HG03469 (cell line): ENCODE results near the gene AGTR1.
A peak's percentile ranks its signal among the peaks of the same experiment; 100 is the strongest.
"Not testable (repeated sequence)": the region's sequence is repeated elsewhere in the genome, so short reads cannot be mapped to it uniquely, and the experiment has no call there.

Experiments used
- ATAC-seq: cut with Tn5 transposase; IDR thresholded peaks from one replicate; pipeline ENCODE4 v1.9.1; 2021; ENCODE audit warnings: mild to moderate bottlenecking, moderate library complexity, moderate number of reproducible peaks; ENCODE audit not compliant: unreplicated experiment

AGTR1 gene

GRCh38 chr3:148717885-148718561 lies 20.3 kb downstream of the AGTR1 start:
- no peak for ATAC-seq

- no peak for ATAC-seq
Observed at GRCh38 chr3:148718982-148719862, 21.5 kb downstream of the AGTR1 start.

GRCh38 chr3:148720873-148721272 lies 23.2 kb downstream of the AGTR1 start:
- ATAC-seq = no peak

GRCh38 chr3:148723631-148724030 lies 25.9 kb downstream of the AGTR1 start:
- ATAC-seq = no peak

GRCh38 chr3:148727231-148727630 lies 29.5 kb downstream of the AGTR1 start:
- ATAC-seq = peak; percentile 63

- ATAC-seq = no peak
Observed at GRCh38 chr3:148728753-148729152, 31.1 kb downstream of the AGTR1 start.

- ATAC-seq = no peak
Observed at GRCh38 chr3:148729476-148730055, 31.9 kb downstream of the AGTR1 start.

- no peak for ATAC-seq
Observed at GRCh38 chr3:148730676-148731075, 33.0 kb downstream of the AGTR1 start.

- ATAC-seq = no peak
Observed at GRCh38 chr3:148735597-148735996, 37.9 kb downstream of the AGTR1 start.

GRCh38 chr3:148736086-148736485 lies 38.4 kb downstream of the AGTR1 start:
- ATAC-seq = no peak

GRCh38 chr3:148737104-148737530 lies 39.4 kb downstream of the AGTR1 start:
- ATAC-seq = no peak

- ATAC-seq = no peak
Observed at GRCh38 chr3:148739720-148740119, 42.0 kb downstream of the AGTR1 start.

GRCh38 chr3:148740291-148740690 lies 42.6 kb downstream of the AGTR1 start:
- ATAC-seq = no peak

- ATAC-seq = no peak
Observed at GRCh38 chr3:148741219-148741618, 43.5 kb downstream of the AGTR1 start.

GRCh38 chr3:148742118-148742517 lies 44.4 kb downstream of the AGTR1 start:
- ATAC-seq = no peak

GRCh38 chr3:148746053-148746452 lies 48.4 kb downstream of the AGTR1 start:
- no peak for ATAC-seq

- no peak for ATAC-seq
Observed at GRCh38 chr3:148748283-148748682, 50.6 kb downstream of the AGTR1 start.

GRCh38 chr3:148750296-148750695 lies 52.6 kb downstream of the AGTR1 start:
- no peak for ATAC-seq

GRCh38 chr3:148751461-148751860 lies 53.8 kb downstream of the AGTR1 start:
- no peak for ATAC-seq

GRCh38 chr3:148753385-148753784 lies 55.7 kb downstream of the AGTR1 start:
- not testable (repeated sequence) for ATAC-seq

GRCh38 chr3:148755570-148755969 lies 57.9 kb downstream of the AGTR1 start:
- ATAC-seq = no peak

GRCh38 chr3:148756311-148756710 lies 58.6 kb downstream of the AGTR1 start:
- no peak for ATAC-seq
